IPS DF 4.7 (cell line): ENCODE results near the gene SUZ12.
"Not testable (repeated sequence)": the region's sequence is repeated elsewhere in the genome, so short reads cannot be mapped to it uniquely, and the experiment has no call there.

ENCODE experiments used
- DNase-seq: peaks from one replicate; pipeline ENCODE4 v3.0.0-alpha.2; 2013; ENCODE audit warnings: low spot score; ENCODE audit errors: extremely low read depth

SUZ12 gene

GRCh38 chr17:31936615-31937609, at the start of gene SUZ12:
Gene SUZ12, plus strand, starts transcription at chr17:31937007. Its CDS starts 240 bp downstream, at chr17:31937247.
- not testable (repeated sequence) for DNase-seq

DNA sequence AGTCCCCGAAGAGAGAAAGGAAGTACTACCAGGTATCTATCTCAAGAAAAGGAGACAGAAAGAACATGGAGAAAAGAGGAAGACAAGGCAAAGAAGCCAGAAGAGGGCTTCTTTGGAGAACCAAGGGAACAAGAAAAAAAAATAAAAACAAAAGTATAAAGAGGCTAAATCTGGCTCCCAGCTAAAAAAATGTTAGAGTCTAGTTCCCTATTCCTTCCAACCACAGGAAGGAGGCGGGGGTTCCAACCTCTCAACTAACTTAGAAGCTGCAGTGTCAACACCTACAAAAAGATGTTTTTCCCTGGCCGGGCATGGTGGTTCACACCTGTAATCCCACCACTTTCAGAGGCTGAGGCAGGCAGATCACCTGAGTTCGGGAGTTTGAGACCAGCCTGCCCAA, 48.7 kb upstream of the SUZ12 start:
- no peak for DNase-seq

DNA sequence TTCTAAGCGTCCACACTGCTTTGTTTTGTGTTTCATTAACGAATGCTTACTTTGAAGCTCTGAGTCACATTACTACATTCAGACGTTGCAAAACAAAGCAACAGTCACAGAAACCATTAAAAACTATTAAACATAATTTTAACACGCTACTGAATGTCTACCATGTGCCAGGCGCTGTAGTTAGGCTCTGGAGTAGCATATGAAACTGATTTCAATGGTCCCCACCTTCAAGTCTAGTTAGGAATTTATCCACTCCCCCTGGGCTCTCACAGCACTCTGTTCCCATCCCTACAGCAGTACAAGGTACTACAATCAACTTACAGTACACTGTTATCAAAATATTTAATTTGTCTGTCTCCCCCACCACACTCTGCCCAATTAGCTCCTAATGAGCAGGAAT, 35.9 kb upstream of the SUZ12 start:
- no peak for DNase-seq

- DNase-seq, result no peak
These were observed 34.1 kb upstream of the SUZ12 start for GRCh38 chr17:31902693-31903092.

- DNase-seq, result no peak
These were observed 33.4 kb upstream of the SUZ12 start for GRCh38 chr17:31903401-31903800.

GRCh38 chr17:31907342-31907962, 29.4 kb upstream of the SUZ12 start:
- DNase-seq, result no peak

DNA sequence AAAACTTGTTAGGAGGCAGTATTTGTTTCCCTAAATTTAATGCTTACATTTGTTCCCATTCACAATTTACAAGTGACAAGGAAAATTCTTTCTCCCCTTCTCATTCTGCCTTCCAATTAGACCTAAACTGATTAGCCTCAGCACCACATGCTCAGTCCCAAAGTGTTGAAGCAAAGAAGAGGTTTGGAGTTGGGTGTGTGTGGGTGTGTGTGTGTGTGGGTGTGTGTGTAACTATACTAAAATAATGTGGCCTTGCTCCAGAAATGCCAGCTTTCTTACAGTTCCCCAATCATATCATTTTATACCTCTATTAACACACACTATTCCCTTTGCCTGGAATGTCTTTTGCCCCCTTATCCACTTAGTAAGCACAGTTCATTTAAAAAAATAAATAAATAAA, 28.4 kb upstream of the SUZ12 start:
- no peak for DNase-seq

GRCh38 chr17:31912705-31913104, 24.1 kb upstream of the SUZ12 start:
- DNase-seq, result not testable (repeated sequence)

GRCh38 chr17:31915456-31916100, 21.2 kb upstream of the SUZ12 start:
- DNase-seq, result no peak

DNA sequence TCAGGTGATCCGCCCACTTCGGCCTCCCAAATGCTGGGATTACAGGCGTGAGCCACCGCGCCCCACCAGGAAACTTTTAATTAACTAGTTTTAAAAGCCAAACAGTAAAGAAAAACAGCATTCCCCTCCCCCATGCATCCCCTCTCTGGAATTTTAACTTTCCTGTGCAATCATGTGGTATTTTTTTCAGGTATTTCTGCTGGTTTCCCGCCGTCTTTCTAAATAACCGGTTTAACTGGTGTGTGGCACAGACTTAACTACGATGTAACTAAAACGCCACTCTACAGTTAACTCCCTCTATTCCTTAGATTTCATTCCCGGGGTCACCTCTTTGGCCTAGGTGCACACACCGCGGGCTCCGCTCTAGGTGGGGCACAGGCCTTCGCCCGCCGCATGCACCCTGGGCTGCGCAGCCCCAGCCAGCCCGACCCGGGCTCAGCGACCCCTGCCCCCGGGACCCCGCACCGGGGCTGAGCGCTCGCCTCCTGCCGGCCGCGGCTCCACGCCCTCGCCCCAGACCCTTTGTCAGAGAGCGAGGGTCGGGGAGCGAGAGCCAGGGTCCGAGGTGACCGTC, 20.2 kb upstream of the SUZ12 start:
- no peak for DNase-seq

GRCh38 chr17:31917065-31917529, 19.7 kb upstream of the SUZ12 start:
- DNase-seq, result no peak

GRCh38 chr17:31917721-31918120, 19.1 kb upstream of the SUZ12 start:
- not testable (repeated sequence) for DNase-seq

GRCh38 chr17:31918701-31919128, 18.1 kb upstream of the SUZ12 start:
- no peak for DNase-seq

DNA sequence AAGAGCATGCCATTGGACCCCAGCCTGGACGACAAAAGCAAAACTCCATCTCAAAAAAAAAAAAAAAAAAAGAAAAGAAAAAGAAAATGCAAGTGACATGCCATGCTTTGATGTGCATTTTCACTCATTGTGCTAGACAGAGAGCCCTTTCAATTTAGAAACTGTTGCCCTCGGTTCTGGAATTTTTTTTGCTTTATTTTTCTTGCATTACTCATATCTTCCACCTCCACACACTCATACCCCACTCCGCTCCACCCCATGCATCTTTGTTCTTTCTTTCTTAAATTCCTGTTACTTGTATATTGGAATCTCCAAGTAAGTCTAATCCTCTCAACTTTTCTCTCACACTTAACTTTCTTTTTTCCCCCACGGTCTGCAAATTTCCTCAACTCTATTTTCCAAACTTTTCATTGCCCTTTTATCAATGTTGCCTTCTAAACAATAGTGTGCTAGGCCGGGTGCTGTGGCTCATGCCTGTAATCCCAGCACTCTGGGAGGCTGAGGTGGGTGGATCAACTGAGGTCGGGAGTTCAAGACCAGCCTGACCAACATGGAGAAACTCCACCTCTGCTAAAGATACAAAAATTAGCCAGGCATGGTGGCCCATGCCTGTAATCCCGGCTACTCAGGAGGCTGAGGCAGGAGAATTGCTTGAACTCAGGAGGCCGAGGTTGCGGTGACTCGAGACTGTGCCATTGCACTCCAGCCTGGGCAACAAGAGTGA, 16.8 kb upstream of the SUZ12 start:
- DNase-seq, result no peak

DNA sequence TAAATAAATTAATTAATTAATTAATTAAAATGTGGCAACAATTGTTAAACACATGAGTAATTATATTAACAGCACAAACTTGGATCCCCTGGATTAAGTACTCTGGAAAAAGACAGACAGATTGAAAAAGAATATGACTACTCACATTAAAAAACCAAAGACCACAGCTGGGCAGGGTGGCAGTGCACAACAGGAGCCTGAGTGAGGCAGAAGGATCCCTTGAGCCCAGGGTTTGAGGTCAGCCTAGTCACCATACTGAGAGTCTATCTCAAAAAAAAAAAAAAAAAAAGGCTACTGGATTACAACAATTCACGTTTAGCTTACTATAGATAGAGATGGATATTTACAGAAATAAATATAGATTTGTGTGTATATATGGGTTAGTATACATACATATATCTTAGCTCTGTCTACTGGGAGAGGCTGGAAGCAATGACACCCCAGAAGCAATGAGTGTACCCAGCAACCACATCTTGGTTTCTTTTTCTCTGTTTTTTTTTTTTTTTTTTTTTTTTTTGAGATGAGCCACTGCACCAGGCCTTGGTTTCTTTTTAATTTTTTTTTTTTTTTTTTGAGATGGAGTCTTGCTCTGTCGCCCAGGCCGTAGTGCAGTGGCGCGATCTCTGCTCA, 10.6 kb upstream of the SUZ12 start:
- no peak for DNase-seq

GRCh38 chr17:31931756-31932155, 5.1 kb upstream of the SUZ12 start:
- no peak for DNase-seq

- no peak for DNase-seq
These were observed 1.3 kb upstream of the SUZ12 start for GRCh38 chr17:31935512-31935911.

- not testable (repeated sequence) for DNase-seq
These were observed 1.3 kb downstream of the SUZ12 start for GRCh38 chr17:31937926-31938641.

DNA sequence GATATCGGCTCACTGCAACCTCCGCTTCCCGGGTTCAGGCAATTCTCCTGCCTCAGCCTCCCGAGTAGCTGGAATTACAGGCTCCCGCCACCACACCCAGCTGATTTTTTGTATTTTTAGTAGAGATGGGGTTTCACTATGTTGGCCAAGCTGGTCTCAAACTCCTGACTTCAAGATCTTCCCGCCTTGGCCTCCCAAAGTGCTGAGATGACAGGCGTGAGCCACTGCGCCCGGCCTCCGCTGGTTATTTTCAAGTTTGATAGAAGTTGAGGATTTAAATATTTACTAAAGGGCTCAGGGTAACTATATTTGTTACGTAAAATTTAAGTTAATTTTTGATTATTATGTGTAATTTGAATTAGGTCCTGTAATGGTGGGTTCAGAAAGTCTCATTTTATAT, 5.1 kb downstream of the SUZ12 start:
- not testable (repeated sequence) for DNase-seq

GRCh38 chr17:31942396-31942795, 5.6 kb downstream of the SUZ12 start:
- DNase-seq, result not testable (repeated sequence)
